ENCODE data around the gene ATP10A.

GRCh38 chr15:25773248-25773647, 89.9 kb downstream of the ATP10A start:
- TF ChIP-seq CTCF (IDR thresholded peaks at IDR 0.05) (no peak), RFX5 (IDR thresholded peaks at IDR 0.05; ENCODE audit: low read length) (no peak), EP300 (IDR thresholded peaks at IDR 0.05; ENCODE audit: borderline replicate concordance in 1 of 2, low read depth in 1 of 2, low read length in 1 of 2) (no peak), YY1 (IDR thresholded peaks at IDR 0.05; ENCODE audit: low read depth) (no peak), POLR2AphosphoS5 (IDR thresholded peaks at IDR 0.05; ENCODE audit: low read depth, low read length) (no peak), RXRA (IDR thresholded peaks at IDR 0.05; ENCODE audit: borderline replicate concordance, low read depth) (no peak), USF2 (IDR thresholded peaks at IDR 0.05; ENCODE audit: borderline replicate concordance, low read depth, low read length) (no peak), IRF3 (IDR thresholded peaks at IDR 0.05; ENCODE audit: low read depth, low read length) (no peak)
